ENCODE results near the gene DSCAML1.
A peak's percentile ranks its signal among the peaks of the same experiment; 100 is the strongest.

The DSCAML1 gene

GRCh38 chr11:117631336-117632140, 165.5 kb downstream of the DSCAML1 start:
- DNase-seq: no peak

- DNase-seq: no peak
These were observed 167.0 kb downstream of the DSCAML1 start for GRCh38 chr11:117629891-117630538.

- DNase-seq: no peak
These were observed 167.9 kb downstream of the DSCAML1 start for GRCh38 chr11:117629146-117629545.

GRCh38 chr11:117627259-117627658, 169.8 kb downstream of the DSCAML1 start:
- no peak for DNase-seq

GRCh38 chr11:117626576-117626975, 170.4 kb downstream of the DSCAML1 start:
- DNase-seq: no peak

GRCh38 chr11:117625237-117625636, 171.8 kb downstream of the DSCAML1 start:
- DNase-seq: no peak

GRCh38 chr11:117623831-117624271, 173.2 kb downstream of the DSCAML1 start:
- no peak for DNase-seq

- no peak for DNase-seq
These were observed 175.8 kb downstream of the DSCAML1 start for GRCh38 chr11:117621226-117621625.

GRCh38 chr11:117620659-117621058, 176.4 kb downstream of the DSCAML1 start:
- DNase-seq: no peak

GRCh38 chr11:117620086-117620485, 176.9 kb downstream of the DSCAML1 start:
- peak; percentile 43 for DNase-seq

- DNase-seq: no peak
These were observed 177.4 kb downstream of the DSCAML1 start for GRCh38 chr11:117619661-117620060.

GRCh38 chr11:117618982-117619355, 178.0 kb downstream of the DSCAML1 start:
- peak; percentile 99 for DNase-seq

- peak; percentile 51 for DNase-seq
These were observed 178.6 kb downstream of the DSCAML1 start for GRCh38 chr11:117618302-117618981.

GRCh38 chr11:117616979-117617378, 180.0 kb downstream of the DSCAML1 start:
- DNase-seq: no peak

- DNase-seq: no peak
These were observed 182.3 kb downstream of the DSCAML1 start for GRCh38 chr11:117614728-117615127.

- DNase-seq: peak; percentile 48
These were observed 183.5 kb downstream of the DSCAML1 start for GRCh38 chr11:117613521-117613920.

GRCh38 chr11:117612177-117612576, 184.8 kb downstream of the DSCAML1 start:
- no peak for DNase-seq

- peak; percentile 75 for DNase-seq
These were observed 186.1 kb downstream of the DSCAML1 start for GRCh38 chr11:117610901-117611300.

GRCh38 chr11:117610045-117610444, 187.0 kb downstream of the DSCAML1 start:
- no peak for DNase-seq

- DNase-seq: no peak
These were observed 189.6 kb downstream of the DSCAML1 start for GRCh38 chr11:117607449-117607848.

GRCh38 chr11:117606790-117607189, 190.2 kb downstream of the DSCAML1 start:
- no peak for DNase-seq

GRCh38 chr11:117606211-117606610, 190.8 kb downstream of the DSCAML1 start:
- DNase-seq: no peak

- peak; percentile 27 for DNase-seq
These were observed 191.7 kb downstream of the DSCAML1 start for GRCh38 chr11:117605331-117605730.
